GM21367 (cell line): ENCODE results near the gene DDX27.

Experiments used
- ATAC-seq: cut with Tn5 transposase; IDR thresholded peaks from one replicate; pipeline ENCODE4 v1.9.1; 2021; ENCODE audit not compliant: unreplicated experiment

The DDX27 gene

GRCh38 chr20:49276961-49277785 is 58.0 kb downstream of the DDX27 start:
- no peak for ATAC-seq

GRCh38 chr20:49277786-49278035 is 58.5 kb downstream of the DDX27 start:
- ATAC-seq, result no peak

- ATAC-seq, result peak; percentile 65
Observed at GRCh38 chr20:49278036-49278817, 59.0 kb downstream of the DDX27 start, which contains the start of gene ZNFX1. ZNFX1 (minus strand) TSS chr20:49278057; CDS start chr20:49275839, 2,218 bp downstream.

- no peak for ATAC-seq
Observed at GRCh38 chr20:49278818-49279676, 59.8 kb downstream of the DDX27 start.

GRCh38 chr20:49279677-49280462 is 60.7 kb downstream of the DDX27 start:
- no peak for ATAC-seq

- no peak for ATAC-seq
Observed at GRCh38 chr20:49280463-49281058, 61.3 kb downstream of the DDX27 start.

- no peak for ATAC-seq
Observed at GRCh38 chr20:49281059-49281912, 62.1 kb downstream of the DDX27 start.

GRCh38 chr20:49281913-49282467 is 62.8 kb downstream of the DDX27 start:
- ATAC-seq, result no peak

- ATAC-seq, result no peak
Observed at GRCh38 chr20:49282584-49283171, 63.5 kb downstream of the DDX27 start.

GRCh38 chr20:49283176-49283702 is 64.0 kb downstream of the DDX27 start:
- no peak for ATAC-seq

- ATAC-seq, result no peak
Observed at GRCh38 chr20:49283703-49284625, 64.7 kb downstream of the DDX27 start.

GRCh38 chr20:49284818-49285217 is 65.6 kb downstream of the DDX27 start:
- ATAC-seq, result no peak

- ATAC-seq, result no peak
Observed at GRCh38 chr20:49285233-49285668, 66.0 kb downstream of the DDX27 start.

GRCh38 chr20:49285813-49286494 is 66.7 kb downstream of the DDX27 start:
- ATAC-seq, result no peak

GRCh38 chr20:49286689-49287551 is 67.7 kb downstream of the DDX27 start:
- ATAC-seq, result no peak
